HepG2 (cell line): ENCODE data around the gene LLGL2. TPM values are rescaled to one million over a fixed set of nuclear protein-coding genes. Genes with fewer than 3 reads are reported as not detected.

ENCODE experiments used
- DNMT3B ChIP-seq: conservative IDR thresholded peaks from 2 replicates; pipeline ENCODE4 v1.6.1; 2016; ENCODE audit warnings: missing biosample characterization, control low read depth
- EED ChIP-seq: sonication (generic); formaldehyde crosslinking; IDR thresholded peaks from 2 replicates; pipeline ENCODE4 v1.5.0; 2020; ENCODE audit warnings: mild to moderate bottlenecking, missing genetic modification reagents
- ELF1 ChIP-seq: sonication (generic); formaldehyde crosslinking; IDR thresholded peaks from 2 replicates; pipeline ENCODE4 v1.4.0; 2020; ENCODE audit warnings: missing genetic modification reagents
- FOXJ3 ChIP-seq: sonication (generic); formaldehyde crosslinking; IDR thresholded peaks from 2 replicates; pipeline ENCODE4 v1.4.0; 2020; ENCODE audit warnings: missing genetic modification reagents, mild to moderate bottlenecking, borderline replicate concordance
- RBFOX2 ChIP-seq: fragments of 200-400 bp; formaldehyde crosslinking; IDR thresholded peaks from 2 replicates; pipeline ENCODE4 v1.6.1; 2017; ENCODE audit warnings: low read depth, mild to moderate bottlenecking, low read length
- RORA ChIP-seq: sonication (generic); formaldehyde crosslinking; IDR thresholded peaks from 2 replicates; pipeline ENCODE4 v1.5.0; 2020; ENCODE audit warnings: mild to moderate bottlenecking, missing genetic modification reagents, moderate library complexity
- SP140L ChIP-seq: sonication (generic); formaldehyde crosslinking; IDR thresholded peaks from 2 replicates; pipeline ENCODE4 v1.4.0; 2020; ENCODE audit warnings: missing genetic modification reagents, borderline replicate concordance
- SRSF4 ChIP-seq: fragments of 200-400 bp; formaldehyde crosslinking; IDR thresholded peaks from one replicate; pipeline ENCODE4 v1.6.1; 2018; ENCODE audit warnings: mild to moderate bottlenecking, low read depth, low read length, moderate library complexity; ENCODE audit not compliant: poor library complexity, severe bottlenecking
- ZBTB42 ChIP-seq: sonication (generic); formaldehyde crosslinking; IDR thresholded peaks from 2 replicates; pipeline ENCODE4 v1.5.0; 2020; ENCODE audit warnings: mild to moderate bottlenecking, missing genetic modification reagents
- ZFP90 ChIP-seq: sonication (generic); formaldehyde crosslinking; IDR thresholded peaks from 2 replicates; pipeline ENCODE4 v1.8.0; 2022; ENCODE audit warnings: missing genetic modification reagents, mild to moderate bottlenecking, inconsistent platforms, borderline replicate concordance
- ZNF160 ChIP-seq: sonication (generic); formaldehyde crosslinking; IDR thresholded peaks from 2 replicates; pipeline ENCODE4 v1.8.0; 2022; ENCODE audit warnings: mild to moderate bottlenecking, inconsistent platforms, missing genetic modification reagents
- ZNF331 ChIP-seq: sonication (generic); formaldehyde crosslinking; IDR thresholded peaks from 2 replicates; pipeline ENCODE4 v1.4.0; 2020; ENCODE audit warnings: missing genetic modification reagents
- ZNF33B ChIP-seq: sonication (generic); formaldehyde crosslinking; IDR thresholded peaks from 2 replicates; pipeline ENCODE4 v1.5.1; 2020; ENCODE audit warnings: mild to moderate bottlenecking, missing genetic modification reagents
- ZNF367 ChIP-seq: sonication (generic); formaldehyde crosslinking; IDR thresholded peaks from 2 replicates; pipeline ENCODE4 v1.4.0; 2020; ENCODE audit warnings: missing genetic modification reagents, borderline replicate concordance
- ZNF546 ChIP-seq: sonication (generic); formaldehyde crosslinking; conservative IDR thresholded peaks from 2 replicates; pipeline ENCODE4 v1.8.1; 2023; ENCODE audit warnings: mild to moderate bottlenecking, missing genetic modification reagents
- ZNF550 ChIP-seq: sonication (generic); formaldehyde crosslinking; IDR thresholded peaks from 2 replicates; pipeline ENCODE4 v1.4.0; 2020; ENCODE audit warnings: mild to moderate bottlenecking, missing genetic modification reagents, borderline replicate concordance
- ZNF563 ChIP-seq: sonication (generic); formaldehyde crosslinking; IDR thresholded peaks from 2 replicates; pipeline ENCODE4 v1.8.0; 2022; ENCODE audit warnings: mild to moderate bottlenecking, moderate library complexity, missing genetic modification reagents
- ZNF724P ChIP-seq: sonication (generic); formaldehyde crosslinking; IDR thresholded peaks from 2 replicates; pipeline ENCODE4 v1.8.0; 2022; ENCODE audit warnings: missing genetic modification reagents, borderline replicate concordance
- ZNF782 ChIP-seq: sonication (generic); formaldehyde crosslinking; IDR thresholded peaks from 2 replicates; pipeline ENCODE4 v1.4.0; 2020; ENCODE audit warnings: missing genetic modification reagents, mild to moderate bottlenecking, borderline replicate concordance
- ZNF850 ChIP-seq: sonication (generic); formaldehyde crosslinking; conservative IDR thresholded peaks from 2 replicates; pipeline ENCODE4 v1.9.0; 2021; ENCODE audit warnings: mild to moderate bottlenecking, missing genetic modification reagents
- ZSCAN21 ChIP-seq: sonication (generic); formaldehyde crosslinking; IDR thresholded peaks from 2 replicates; pipeline ENCODE4 v1.8.0; 2022; ENCODE audit warnings: mild to moderate bottlenecking, missing genetic modification reagents, moderate library complexity, borderline replicate concordance
- polyA plus RNA-seq, 8 experiments: library from polyadenylated mRNA; depleted of rRNA in 3 of 8; stranded (reverse) in 7 of 8; unstranded in 1 of 8; fragments of >200 nt; fragmentation: Illumina TruSeq in 4 of 8; extraction: Trizol in 4 of 8; gene quantifications; 2 replicates each; pipeline versions ENCODE4 v1.2.1 to v1.2.3, GENCODE V29; 2011 to 2016; ENCODE audit warnings: low read depth in 4 of 8, missing spikeins in 1 of 8, mixed read lengths in 1 of 8; ENCODE audit not compliant: insufficient read depth in 1 of 8
- total RNA-seq, 5 experiments: library from RNA; depleted of rRNA; stranded (reverse); fragments of >200 nt; fragmentation: Illumina TruSeq; extraction: Trizol; gene quantifications; 2 replicates each; pipeline ENCODE4 v1.2.3, GENCODE V29; 2016; ENCODE audit warnings: low read depth in 1 of 5
- TF ChIP-seq, protein P1 (sequence below): IDR thresholded peaks from 2 replicates; pipeline ENCODE4 v1.6.1; 2016; ENCODE audit warnings: low read depth
- TF ChIP-seq, protein P2 (sequence below): sonication (generic); formaldehyde crosslinking; IDR thresholded peaks from 2 replicates; pipeline ENCODE4 v1.8.0; 2022; ENCODE audit warnings: mild to moderate bottlenecking, missing genetic modification reagents, moderate library complexity
- TF ChIP-seq, protein P3 (sequence below): sonication (generic); formaldehyde crosslinking; IDR thresholded peaks from 2 replicates; pipeline ENCODE4; 2020; ENCODE audit warnings: missing genetic modification reagents, mild to moderate bottlenecking, borderline replicate concordance
- TF ChIP-seq, protein P4 (sequence below): sonication (generic); formaldehyde crosslinking; IDR thresholded peaks from 2 replicates; pipeline ENCODE4 v1.4.0; 2020; ENCODE audit warnings: mild to moderate bottlenecking, missing genetic modification reagents

LLGL2 gene
- total and polyA plus RNA-seq, 2 of the 13 experiments (the other 11 are each of a cell fraction or from before 2014, with no cell fraction given), result 83.0 to 86.7 TPM

DNA sequence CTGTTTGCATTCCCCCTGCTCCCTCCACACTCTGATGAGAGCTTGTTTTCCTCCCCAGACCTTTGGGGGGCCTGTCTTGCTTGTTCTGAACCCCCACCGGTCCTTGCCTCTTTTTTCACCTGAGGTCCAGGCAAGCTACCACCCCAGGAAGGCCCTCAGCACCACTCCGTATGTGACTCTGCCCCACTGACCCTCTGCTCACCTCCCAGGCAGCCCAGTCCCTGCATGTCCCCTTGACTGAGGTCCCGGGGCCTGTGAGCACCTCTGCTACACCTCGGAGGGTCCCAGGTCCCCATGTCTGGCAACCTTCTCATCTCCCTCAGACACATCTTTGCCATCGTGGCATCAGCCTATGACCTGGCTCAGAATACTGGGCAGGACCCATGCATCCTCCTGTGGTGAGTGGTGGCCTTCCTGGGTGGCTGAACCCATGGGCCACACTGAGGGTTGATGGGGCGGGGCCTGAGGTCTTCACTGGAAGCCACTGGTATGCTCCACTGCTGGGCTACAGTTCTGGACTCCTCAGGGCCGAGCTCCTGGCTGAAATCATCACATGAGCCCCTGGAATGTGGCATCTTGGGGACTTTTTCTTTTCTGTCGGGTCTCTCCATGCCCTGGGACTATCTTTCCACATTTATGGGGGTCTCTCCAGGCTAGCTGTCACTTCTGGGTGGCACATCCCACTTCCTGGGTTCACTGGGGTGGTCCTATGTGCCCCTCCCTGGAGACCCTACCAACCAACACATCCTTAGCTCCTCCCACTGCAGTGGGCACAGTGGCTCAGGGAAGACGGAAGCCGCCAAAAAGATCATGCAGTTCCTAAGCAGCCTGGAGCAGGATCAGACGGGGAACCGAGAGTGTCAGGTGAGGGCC lies 65.6 kb downstream of the LLGL2 start (continued):
- TF ChIP-seq FOXJ3 (CRISPR knock-in tag) (no peak), ZNF550 (CRISPR knock-in tag) (no peak), EED (CRISPR knock-in tag) (peak; percentile 12; the same call in 1 of the 2 replicates), ZNF546 (CRISPR knock-in tag) (no peak), ZNF33B (CRISPR knock-in tag) (no peak), RBFOX2 (no peak), ZNF331 (CRISPR knock-in tag) (no peak), ZNF782 (CRISPR knock-in tag) (no peak), ZNF724P (CRISPR knock-in tag) (no peak), SP140L (CRISPR knock-in tag) (no peak), ZFP90 (CRISPR knock-in tag) (0 out of 2 replicates have a peak, but pooled peaks have one; percentile 1), ELF1 (CRISPR knock-in tag) (no peak), ZNF563 (CRISPR knock-in tag) (no peak), ZNF367 (CRISPR knock-in tag) (no peak), ZBTB42 (CRISPR knock-in tag) (no peak), SRSF4 (no peak), ZNF850 (CRISPR knock-in tag) (no peak), RORA (CRISPR knock-in tag) (no peak), ZNF160 (CRISPR knock-in tag) (no peak), ZSCAN21 (CRISPR knock-in tag) (0 out of 2 replicates have a peak, but pooled peaks have one; percentile 13), DNMT3B (no peak)
- TF ChIP-seq, protein P1, sequence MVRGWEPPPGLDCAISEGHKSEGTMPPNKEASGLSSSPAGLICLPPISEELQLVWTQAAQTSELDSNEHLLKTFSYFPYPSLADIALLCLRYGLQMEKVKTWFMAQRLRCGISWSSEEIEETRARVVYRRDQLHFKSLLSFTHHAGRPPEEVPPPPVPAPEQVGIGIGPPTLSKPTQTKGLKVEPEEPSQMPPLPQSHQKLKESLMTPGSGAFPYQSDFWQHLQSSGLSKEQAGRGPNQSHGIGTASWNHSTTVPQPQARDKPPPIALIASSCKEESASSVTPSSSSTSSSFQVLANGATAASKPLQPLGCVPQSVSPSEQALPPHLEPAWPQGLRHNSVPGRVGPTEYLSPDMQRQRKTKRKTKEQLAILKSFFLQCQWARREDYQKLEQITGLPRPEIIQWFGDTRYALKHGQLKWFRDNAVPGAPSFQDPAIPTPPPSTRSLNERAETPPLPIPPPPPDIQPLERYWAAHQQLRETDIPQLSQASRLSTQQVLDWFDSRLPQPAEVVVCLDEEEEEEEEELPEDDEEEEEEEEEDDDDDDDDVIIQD (CRISPR knock-in tag), result no peak
- TF ChIP-seq, protein P2, sequence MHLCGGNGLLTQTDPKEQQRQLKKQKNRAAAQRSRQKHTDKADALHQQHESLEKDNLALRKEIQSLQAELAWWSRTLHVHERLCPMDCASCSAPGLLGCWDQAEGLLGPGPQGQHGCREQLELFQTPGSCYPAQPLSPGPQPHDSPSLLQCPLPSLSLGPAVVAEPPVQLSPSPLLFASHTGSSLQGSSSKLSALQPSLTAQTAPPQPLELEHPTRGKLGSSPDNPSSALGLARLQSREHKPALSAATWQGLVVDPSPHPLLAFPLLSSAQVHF (CRISPR knock-in tag), result no peak
- TF ChIP-seq, protein P3, sequence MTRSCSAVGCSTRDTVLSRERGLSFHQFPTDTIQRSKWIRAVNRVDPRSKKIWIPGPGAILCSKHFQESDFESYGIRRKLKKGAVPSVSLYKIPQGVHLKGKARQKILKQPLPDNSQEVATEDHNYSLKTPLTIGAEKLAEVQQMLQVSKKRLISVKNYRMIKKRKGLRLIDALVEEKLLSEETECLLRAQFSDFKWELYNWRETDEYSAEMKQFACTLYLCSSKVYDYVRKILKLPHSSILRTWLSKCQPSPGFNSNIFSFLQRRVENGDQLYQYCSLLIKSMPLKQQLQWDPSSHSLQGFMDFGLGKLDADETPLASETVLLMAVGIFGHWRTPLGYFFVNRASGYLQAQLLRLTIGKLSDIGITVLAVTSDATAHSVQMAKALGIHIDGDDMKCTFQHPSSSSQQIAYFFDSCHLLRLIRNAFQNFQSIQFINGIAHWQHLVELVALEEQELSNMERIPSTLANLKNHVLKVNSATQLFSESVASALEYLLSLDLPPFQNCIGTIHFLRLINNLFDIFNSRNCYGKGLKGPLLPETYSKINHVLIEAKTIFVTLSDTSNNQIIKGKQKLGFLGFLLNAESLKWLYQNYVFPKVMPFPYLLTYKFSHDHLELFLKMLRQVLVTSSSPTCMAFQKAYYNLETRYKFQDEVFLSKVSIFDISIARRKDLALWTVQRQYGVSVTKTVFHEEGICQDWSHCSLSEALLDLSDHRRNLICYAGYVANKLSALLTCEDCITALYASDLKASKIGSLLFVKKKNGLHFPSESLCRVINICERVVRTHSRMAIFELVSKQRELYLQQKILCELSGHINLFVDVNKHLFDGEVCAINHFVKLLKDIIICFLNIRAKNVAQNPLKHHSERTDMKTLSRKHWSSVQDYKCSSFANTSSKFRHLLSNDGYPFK, result 0 out of 2 replicates have a peak, but pooled peaks have one; percentile 10
- TF ChIP-seq, protein P4, sequence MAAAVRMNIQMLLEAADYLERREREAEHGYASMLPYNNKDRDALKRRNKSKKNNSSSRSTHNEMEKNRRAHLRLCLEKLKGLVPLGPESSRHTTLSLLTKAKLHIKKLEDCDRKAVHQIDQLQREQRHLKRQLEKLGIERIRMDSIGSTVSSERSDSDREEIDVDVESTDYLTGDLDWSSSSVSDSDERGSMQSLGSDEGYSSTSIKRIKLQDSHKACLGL (CRISPR knock-in tag), result 0 out of 2 replicates have a peak, but pooled peaks have one; percentile 38
